Left ventricle myocardium inferior (tissue), 1 donor: Measurements from ENCODE around the gene BEST4. TPM values are rescaled to one million over a fixed set of nuclear protein-coding genes. Genes with fewer than 3 reads are reported as not detected.
"Not testable (repeated sequence)": the region's sequence is repeated elsewhere in the genome, so short reads cannot be mapped to it uniquely, and the experiment has no call there.

ENCODE experiments used
- DNase-seq: peaks from one replicate; pipeline ENCODE4 v3.0.0-alpha.2; 2020
- H3K27ac ChIP-seq: fragments of 200-600 bp; replicated peaks from 2 replicates; pipeline ENCODE4 v1.8.0; 2021
- H3K27me3 ChIP-seq: fragments of 200-600 bp; 2 replicates; pipeline ENCODE4 v1.8.0; 2021; ENCODE audit warnings: low read depth
- H3K36me3 ChIP-seq: fragments of 200-600 bp; 2 replicates; pipeline ENCODE4 v1.8.0; 2021
- H3K4me1 ChIP-seq: fragments of 200-600 bp; 2 replicates; pipeline ENCODE4 v1.8.0; 2021
- H3K4me3 ChIP-seq: fragments of 200-600 bp; 2 replicates; pipeline ENCODE4 v1.8.0; 2021; ENCODE audit warnings: mild to moderate bottlenecking, moderate library complexity
- H3K9me3 ChIP-seq: fragments of 200-600 bp; replicated peaks from 2 replicates; pipeline ENCODE4 v1.8.0; 2021
- intact Hi-C: fragments of 100-400 bp; cut with micrococcal nuclease; formaldehyde crosslinking; loops from one replicate; pipeline ENCODE4 v1.11.0; 2022
- total RNA-seq: library from RNA; stranded (reverse); fragmentation: NEBNext Ultra II Directional; extraction: Animal tissue kit (Norgen Biotek cat#: 25700); gene quantifications from one replicate; pipeline ENCODE4 v1.2.1, GENCODE V29; 2021
- TF ChIP-seq, protein P1 (sequence below): fragments of 200-600 bp; IDR thresholded peaks from 2 replicates; pipeline ENCODE4 v1.8.0; 2021; ENCODE audit warnings: antibody characterized with exemption, mild to moderate bottlenecking, borderline replicate concordance
- donor health status: DM: no; HTN: yes; CAD: no; lungs with severe emphysema.

BEST4 gene
- total RNA-seq, 1 donor from 2014 or later, result 0.11 TPM

DNA sequence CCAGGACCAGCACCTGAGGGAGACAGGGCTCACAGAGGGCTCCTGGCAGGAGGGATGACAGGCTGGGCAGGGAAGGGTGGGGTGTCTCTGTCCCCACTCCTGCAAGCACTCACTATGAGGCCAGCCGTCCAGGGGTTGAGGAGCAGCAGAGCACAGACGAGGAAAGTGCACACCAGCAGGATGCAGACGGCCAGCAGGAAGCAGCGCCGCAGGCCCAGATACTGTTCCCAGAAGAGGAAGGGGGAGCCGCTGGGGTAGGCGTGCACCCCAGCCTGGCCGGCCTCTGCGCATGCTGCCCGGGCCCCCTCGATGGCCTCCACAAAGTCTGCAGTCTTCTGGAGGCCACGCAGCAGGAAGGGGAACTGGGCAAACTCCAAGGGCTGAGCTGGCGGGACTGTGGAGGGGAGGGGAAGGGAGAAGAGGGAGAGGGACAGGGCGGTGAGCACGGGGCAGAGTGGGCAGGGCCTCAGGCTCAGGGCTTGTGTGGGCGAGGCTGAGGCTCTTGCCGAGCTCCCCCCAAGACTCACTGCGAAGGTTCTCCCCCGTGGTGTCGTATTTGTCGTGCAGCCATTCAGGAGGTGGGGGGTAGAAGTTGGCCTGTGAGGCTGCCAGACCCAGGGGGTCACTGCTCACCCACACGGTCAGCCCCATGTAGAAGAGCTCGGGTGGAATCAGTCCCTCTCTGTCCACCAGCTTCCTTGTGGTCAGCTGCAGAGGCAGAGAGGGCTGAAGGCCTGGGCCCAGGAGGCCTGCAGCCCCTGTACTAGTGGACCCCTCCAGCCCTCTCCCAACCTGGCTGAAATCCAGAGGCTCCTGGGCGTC is 38.6 kb upstream of the BEST4 start:
- peak; percentile 75 for DNase-seq
- TF ChIP-seq, protein P1, sequence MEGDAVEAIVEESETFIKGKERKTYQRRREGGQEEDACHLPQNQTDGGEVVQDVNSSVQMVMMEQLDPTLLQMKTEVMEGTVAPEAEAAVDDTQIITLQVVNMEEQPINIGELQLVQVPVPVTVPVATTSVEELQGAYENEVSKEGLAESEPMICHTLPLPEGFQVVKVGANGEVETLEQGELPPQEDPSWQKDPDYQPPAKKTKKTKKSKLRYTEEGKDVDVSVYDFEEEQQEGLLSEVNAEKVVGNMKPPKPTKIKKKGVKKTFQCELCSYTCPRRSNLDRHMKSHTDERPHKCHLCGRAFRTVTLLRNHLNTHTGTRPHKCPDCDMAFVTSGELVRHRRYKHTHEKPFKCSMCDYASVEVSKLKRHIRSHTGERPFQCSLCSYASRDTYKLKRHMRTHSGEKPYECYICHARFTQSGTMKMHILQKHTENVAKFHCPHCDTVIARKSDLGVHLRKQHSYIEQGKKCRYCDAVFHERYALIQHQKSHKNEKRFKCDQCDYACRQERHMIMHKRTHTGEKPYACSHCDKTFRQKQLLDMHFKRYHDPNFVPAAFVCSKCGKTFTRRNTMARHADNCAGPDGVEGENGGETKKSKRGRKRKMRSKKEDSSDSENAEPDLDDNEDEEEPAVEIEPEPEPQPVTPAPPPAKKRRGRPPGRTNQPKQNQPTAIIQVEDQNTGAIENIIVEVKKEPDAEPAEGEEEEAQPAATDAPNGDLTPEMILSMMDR, result no peak
- Histone ChIP-seq H3K36me3 (no peaks in the 10 kb centered on the region), H3K4me1 (peaks cover 7% of the 10 kb centered on the region), H3K9me3 (no peaks in the 10 kb centered on the region), H3K27me3 (no peaks in the 10 kb centered on the region), H3K27ac (peak overlapping the region; percentile 59), H3K4me3 (peak overlapping the region; percentile 36)
- intact Hi-C loops, result no loop called here

DNA sequence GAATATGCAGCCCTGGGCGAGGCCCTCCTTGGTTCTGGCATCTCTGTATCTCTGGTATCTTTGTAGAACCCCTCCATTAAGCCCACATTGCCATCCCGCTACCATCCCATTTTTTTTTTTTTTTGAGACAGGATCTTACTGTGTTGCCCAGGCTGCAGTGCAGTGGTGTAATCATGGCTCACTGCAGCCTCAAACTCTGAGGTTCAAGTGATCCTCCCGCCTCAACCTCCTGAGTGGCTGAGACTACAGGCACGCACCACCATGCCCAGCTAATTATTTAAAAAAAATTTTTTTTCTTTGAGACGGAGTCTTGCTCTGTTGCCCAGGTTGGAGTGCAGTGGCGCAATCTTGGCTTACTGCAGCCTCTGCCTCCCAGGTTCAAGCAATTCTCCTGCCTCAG is 36.4 kb upstream of the BEST4 start:
- intact Hi-C loops, H3K4me3 ChIP-seq, DNase-seq, H3K27me3 ChIP-seq, H3K9me3 ChIP-seq, H3K36me3 ChIP-seq, H3K27ac ChIP-seq: not testable (repeated sequence)
- H3K4me1 ChIP-seq, result peaks cover 25% of the 10 kb centered on the region

DNA sequence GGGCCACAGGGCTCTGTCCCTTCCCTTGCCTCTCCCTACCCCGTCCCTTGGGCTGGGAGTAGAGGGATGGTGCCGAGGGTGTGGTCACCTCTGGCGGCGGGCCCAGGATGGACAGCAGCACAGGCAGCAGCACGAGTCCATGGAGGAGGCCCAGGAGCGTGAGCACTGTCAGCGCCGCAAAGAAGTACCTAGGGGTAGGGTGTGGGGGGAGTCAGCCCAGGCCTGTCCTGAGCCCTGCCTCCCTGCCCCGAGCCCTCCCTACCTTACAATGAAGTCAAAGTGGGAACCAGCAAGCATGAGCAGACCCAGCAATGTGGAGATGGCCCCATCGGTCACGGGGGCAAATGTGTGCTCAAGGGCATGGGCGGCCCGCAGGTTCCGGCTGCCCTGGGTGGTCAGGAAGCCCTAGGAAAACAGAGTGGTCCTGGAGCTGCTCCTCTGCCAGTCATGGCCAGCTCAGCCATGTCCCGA is 35.0 kb upstream of the BEST4 start:
- H3K36me3 ChIP-seq, result no peaks in the 10 kb centered on the region
- no peaks in the 10 kb centered on the region for H3K27me3 ChIP-seq
- no peaks in the 10 kb centered on the region for H3K9me3 ChIP-seq
- no peak overlapping the region for H3K27ac ChIP-seq
- TF ChIP-seq, protein P1, result no peak
- intact Hi-C loops, result no loop called here
- H3K4me1 ChIP-seq, result peaks cover 32% of the 10 kb centered on the region
- no peak for DNase-seq
- no peak overlapping the region for H3K4me3 ChIP-seq

DNA sequence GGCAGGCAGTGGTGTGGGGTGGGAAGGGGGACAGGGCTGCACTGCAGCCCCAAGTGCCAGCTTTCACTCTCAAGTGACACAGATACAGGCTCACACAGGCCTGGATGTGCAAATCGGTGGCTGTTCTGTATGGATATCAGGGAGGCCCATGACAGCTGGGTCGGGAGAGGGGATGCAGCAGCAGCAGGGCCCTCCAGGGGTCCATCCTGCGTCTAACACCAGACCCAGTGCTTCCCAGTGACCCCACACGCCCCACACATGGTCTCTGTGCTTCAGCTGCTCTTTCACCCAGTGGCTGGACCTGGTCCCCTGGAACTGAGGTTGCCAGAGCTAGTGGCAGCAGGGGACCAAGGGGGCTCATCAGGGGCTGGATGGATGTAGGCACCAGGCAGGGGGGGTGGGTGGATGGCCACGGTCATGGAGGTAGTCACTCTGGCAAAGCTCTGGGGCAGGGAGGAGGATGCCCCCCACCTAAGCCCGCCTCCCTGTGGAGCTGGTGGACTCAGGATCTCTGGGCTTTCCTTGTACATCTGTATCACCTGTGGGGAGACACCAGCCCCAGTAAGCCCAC is 34.2 kb upstream of the BEST4 start:
- Histone ChIP-seq H3K4me3 (no peak overlapping the region), H3K4me1 (peaks cover 32% of the 10 kb centered on the region), H3K9me3 (no peaks in the 10 kb centered on the region), H3K27ac (no peak overlapping the region), H3K27me3 (no peaks in the 10 kb centered on the region), H3K36me3 (no peaks in the 10 kb centered on the region)
- TF ChIP-seq, protein P1, result no peak
- no peak for DNase-seq
- intact Hi-C loops, result no loop called here

DNA sequence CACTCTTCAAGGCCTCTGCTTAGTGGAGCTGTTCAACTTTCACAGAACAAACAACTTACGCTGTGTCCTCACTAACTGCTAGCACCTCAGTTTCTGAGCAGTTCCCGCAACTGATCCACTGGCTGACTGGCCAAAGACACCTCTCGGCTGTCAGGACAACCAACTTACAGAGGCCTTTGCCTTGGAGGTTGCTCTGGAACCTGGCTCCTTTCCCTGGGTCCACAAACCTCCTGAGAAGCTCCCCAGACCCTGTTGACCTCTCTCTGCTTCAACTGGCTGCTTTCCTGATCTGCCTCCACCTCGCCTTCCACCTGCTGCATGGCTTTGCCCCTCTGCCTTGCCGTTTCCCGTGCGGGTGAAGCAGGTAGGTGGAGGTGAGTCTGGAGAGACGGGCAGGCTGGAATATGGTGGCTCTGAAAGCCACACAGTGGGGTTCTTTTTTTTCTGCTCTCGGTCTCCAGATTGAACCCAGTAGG is 33.3 kb upstream of the BEST4 start:
- Histone ChIP-seq H3K9me3 (no peaks in the 10 kb centered on the region), H3K4me3 (peak overlapping the region; percentile 72), H3K27me3 (no peaks in the 10 kb centered on the region), H3K27ac (peak overlapping the region; percentile 94), H3K4me1 (peaks cover 28% of the 10 kb centered on the region), H3K36me3 (no peaks in the 10 kb centered on the region)
- DNase-seq, result no peak
- TF ChIP-seq, protein P1, result no peak
- intact Hi-C loops, result no loop called here
